Stimulated activated CD8-positive, alpha-beta memory T cell treated with anti-CD3 and anti-CD28 coated beads, Interleukin-2, amount 100 ng/mL, for 48 hours (primary cell): ENCODE measurements around the gene APOBEC3H.
A peak's percentile ranks its signal among the peaks of the same experiment; 100 is the strongest.

ENCODE experiments used
- DNase-seq, 2 donors: peaks; one replicate each; pipeline ENCODE4 v3.0.0-alpha.2; 2020; ENCODE audit warnings: low read depth in 2 of 2

Gene APOBEC3H

DNA sequence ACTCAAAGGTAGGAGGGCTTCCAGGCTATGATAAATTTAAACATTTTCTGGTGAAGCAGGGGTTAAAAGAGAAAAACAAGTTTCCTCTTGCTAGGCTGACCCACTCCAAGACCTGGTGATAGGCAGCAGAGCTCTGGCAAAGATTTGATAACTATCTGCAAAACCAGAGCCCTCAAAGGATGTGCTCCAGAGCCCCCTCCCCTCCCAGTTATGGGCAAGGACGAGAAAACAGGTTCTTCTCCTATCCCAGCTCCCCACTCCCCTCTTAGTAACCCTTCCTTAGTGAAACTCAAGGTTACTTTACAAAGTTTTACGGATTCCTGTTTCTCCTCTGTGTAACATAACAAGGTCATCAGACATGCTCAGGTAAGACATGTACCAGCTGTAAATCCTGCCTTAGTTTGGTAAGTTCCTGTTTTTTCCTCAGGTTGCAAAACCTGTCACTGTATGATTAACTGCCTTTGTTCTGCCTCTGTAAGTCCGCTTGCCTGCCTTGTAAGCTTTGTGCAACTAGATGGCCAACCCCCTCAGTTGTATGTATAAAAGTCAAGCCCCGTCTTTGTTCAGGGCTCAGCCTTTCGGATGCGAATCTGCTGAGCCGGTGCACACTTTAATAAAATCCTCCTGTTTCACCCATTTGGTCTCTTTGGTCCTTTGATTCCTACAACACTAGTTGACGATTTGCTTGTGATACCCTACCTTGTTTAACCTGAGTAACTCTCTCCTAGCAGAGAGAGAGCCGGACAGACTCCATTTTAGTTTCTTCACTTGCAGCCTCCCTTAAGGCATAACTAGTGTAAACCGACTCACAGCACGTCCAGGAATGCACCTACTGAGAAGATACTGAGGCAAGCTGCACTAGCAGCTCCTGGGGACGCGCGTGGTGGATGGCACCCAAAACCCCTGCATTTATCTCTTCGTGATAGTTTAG, 13.9 kb downstream of the APOBEC3H start:
- DNase-seq: no peak

DNA sequence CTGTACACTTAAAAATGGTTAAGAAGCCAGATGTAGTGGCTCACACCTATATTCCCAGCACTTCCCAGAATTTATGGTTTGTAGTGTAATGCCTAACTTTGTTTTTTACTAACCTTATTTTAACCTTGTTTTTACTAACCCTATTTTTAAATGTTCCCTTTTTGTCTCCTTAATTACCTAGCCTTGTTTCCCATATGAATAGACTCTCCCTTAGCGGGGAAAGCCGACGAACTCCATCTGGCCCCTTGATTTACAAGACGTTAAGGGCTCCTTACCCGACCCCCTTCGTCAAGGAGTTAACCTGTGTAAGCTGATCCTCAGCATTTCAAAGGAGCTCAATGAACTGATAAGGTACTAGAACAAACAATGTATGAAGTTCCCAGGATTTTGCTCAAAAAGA, 17.1 kb downstream of the APOBEC3H start:
- DNase-seq: no peak

DNA sequence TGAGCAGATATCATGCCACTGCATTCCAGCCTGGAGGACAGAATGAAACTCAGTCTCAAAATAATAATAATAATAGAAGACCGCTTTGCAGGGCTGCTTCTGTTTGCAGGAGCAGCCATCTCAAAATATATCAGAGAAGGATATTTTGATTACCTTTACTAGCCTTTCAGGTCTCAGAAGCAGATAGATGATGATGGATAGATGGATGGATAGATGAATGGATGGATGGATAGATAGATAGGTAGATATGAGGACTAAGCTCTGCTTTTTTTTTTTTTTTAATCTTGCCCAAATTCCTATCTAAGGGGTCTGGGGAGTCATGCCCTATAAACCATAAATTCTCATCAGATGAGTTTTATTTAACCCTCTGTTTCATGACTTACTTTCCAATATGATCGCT, 18.5 kb downstream of the APOBEC3H start:
- no peak for DNase-seq

DNA sequence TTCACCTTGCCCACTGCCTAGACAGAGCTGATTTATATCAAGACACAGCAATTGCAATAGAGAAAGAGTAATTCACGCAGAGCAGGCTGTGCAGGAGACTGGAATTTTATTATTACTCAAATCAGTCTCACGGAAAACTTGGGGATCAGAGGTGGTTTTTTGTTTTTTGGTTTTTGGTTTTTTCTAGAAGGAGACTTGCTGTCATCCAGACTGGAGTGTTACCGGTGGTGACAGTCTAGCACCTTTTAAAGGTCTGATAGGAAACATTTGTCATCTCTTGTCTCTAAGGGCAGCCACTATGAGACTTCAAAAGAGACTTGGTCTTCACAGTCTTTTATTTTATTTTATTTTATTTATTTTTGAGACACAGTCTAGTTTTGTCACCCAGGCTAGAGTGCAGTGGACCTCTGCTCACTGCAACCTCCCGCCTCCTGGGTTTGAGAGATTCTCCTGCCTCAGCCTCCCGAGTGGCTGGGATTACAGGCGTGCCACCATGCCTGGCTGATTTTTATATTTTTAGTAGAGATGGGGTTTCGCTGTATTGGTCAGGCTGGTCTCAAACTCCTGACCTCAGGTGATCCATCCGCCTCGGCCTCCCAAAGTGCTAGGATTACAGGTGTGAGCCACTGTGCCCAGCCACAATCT, 19.1 kb downstream of the APOBEC3H start:
- DNase-seq: no peak

DNA sequence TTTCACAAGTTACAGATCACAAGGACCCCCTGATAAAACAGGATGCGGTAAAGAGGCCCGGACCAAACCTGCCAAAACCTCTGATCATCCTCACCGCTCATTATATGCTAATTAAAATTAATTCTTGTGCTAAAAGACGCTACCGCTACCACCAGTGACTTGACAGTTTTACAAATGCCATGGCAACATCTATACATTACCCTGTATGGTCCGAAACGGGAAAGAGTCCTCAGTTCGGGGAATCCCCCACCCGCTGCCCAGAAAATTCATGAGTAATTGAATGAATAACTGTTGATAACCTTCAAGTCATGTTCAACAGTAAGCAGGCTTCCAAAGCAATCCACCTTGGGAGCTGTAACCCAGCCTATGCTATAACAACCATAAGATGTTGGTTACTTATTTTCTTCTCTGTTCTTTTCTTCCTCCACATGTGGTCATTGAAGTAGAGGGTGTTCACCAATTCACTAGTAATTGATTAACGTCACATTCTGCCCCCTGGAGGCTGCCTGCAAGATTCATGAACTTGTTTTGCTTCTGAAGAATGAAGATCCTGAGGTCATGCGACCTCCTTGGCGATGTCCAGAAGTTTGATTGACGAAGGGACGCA, 20.6 kb downstream of the APOBEC3H start:
- peak; percentile 59 to 63 for DNase-seq

DNA sequence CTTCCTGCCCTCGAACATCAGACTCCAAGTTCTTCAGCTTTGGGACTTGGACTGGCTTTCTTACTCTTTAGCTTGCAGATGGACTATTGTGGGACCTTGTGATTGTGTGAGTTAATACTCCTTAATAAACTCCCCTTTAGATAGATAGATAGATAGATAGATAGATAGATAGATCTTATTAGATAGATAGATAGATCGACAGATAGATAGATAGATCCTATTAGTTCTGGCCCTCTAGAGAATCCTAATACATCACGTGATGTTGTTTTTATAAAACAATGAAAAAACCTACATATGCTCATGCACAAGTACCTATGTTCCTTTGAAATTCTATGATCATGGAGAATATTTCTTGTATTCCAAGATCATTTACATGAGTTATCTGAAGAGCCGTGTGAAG, 23.9 kb downstream of the APOBEC3H start:
- DNase-seq: no peak

DNA sequence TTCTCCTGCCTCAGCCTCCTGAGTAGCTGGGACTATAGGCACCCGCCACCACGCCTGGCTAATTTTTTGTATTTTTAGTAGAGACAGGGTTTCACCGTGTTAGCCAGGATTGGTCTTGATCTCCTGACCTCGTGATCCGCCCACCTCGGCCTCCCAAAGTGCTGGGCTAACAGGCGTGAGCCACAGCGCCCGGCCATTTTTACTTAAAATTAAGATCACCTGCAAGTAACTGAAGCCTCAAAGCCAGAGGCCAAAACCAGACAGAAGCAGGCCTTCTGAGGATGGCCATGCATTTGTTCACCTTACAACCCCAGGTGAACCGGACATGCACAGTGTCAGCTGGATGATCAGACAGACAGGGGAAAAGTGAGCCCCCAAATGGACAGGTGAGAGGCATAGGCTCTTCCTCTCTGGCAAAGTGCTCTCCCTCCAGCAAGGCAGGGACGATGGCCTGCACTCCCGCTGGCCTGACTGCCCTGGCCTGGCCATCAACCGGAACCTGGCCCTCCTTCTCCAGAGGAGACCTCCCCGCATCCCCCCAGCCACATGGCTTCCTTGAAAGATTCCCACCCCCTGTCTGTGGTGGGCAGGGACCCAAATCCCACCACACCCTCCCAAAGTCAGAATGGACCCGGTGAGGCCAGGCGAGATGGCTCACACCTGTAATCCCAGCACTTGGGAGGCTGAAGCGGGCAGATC, 25.9 kb downstream of the APOBEC3H start:
- no peak for DNase-seq

DNA sequence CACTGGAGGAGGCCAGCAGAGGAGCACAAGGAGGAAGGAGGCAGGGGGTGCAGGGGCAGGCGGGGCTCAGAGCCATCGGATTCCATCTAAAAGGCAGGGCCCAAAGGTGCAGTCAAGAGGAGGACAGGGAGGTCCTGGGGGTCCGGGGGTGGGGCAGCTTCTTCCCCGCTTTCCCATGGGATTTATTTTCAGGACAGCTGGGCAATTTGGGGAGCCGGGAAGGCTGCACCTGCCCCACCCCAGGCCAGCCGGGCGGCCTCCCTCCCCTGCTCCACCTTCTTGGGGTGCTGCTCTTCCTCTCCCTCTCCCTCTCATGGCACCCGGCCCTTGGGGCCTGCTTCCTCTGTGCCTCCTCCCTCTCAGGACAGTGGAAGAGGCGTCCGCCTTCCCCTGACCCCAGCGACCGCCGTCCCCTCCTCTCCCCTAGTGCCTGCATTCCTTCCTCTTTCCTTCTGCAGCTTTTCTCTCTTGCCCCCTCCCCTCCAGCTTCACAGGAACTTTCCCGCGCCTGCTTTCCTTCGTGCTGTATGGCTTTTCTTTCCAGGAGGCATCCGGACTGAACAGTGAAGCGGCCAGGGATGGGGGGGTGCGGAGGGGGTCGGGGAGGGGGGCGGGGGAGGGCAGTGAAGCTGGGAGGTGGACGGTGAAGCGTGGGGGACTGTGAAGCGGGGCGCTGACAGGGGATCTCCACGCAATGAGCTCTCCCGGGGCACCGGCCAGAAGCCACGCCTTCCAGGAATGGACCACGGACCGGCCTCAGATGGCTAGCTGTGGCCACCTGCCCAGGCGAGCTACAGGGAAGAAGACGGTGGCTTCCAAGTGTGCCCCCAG, 26.9 kb downstream of the APOBEC3H start:
- DNase-seq: no peak

DNA sequence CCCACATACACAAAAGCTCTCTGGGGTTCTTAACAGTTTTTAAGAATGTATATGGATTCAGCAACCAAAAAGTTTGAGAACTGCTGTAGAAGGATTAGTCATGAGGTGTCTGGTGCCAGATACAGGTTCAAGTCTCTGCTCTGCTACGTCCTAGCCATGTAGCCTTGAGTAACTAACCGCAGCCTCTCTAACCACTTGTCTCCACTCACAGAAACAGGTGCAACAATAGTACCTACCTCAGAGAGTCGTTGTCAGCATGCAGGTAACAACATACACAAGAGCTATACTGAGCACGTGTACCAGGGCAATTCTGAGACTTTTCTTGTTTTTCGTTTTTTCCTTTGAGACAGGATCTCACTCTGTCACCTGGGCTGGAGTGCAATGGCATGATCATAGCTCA, 28.6 kb downstream of the APOBEC3H start:
- no peak for DNase-seq

DNA sequence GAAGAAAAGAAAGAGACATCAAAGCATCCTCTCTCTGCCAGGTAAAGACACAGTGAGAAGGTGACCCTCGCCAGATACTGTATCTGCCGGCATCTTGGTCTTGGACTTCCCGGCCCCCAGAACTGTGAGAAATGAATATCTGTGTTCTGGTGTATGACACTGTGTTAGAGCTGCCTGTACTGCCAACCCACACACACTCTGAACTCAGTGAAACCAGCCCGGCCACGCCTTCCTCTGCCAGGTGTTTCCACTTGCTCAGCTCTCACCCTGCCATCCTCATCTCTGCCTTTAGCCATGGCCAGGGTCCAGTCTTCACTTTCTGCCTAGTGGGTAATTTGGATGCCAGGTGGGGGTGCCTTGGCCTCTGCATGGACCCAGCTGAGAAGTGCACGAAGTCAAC, 31.5 kb downstream of the APOBEC3H start:
- DNase-seq: no peak

DNA sequence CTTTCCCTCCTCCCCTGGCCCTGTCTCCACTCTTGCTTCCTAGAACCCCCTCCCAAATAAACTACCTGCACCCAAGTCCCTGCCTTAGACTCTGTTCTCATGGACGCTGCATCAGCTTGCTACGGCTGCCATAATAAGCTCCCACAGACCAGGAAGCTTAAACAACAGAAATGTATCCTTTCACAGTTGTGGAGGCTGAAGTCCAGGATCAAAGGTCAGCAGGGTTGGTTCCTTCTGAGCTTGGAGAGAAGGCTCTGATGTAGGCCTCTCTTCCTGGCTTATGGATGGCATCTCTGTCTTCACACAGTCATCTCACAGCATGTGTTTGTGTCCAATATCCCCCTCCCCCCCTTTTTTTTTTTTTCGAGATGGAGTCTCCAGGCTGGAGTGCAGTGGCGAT, 32.0 kb downstream of the APOBEC3H start:
- DNase-seq: no peak

DNA sequence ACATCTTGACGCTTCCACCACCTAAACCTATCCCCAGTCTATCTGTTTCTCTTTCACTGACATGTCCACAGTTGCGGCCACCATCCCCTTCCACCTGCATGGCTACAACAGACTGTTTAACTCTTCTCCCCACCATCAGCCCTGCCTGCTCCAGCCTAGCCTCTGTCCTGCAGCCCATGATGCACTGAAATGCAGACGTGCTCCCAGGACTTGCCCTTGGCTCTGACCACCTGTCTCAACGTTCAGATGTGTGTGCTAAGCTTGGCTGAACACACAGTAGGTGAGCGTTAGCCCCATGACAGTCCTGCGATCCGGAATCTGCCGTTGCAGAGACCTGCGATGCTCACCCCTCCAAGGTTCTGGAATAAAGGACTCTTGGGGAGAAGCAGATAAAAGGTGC, 32.7 kb downstream of the APOBEC3H start:
- no peak for DNase-seq

DNA sequence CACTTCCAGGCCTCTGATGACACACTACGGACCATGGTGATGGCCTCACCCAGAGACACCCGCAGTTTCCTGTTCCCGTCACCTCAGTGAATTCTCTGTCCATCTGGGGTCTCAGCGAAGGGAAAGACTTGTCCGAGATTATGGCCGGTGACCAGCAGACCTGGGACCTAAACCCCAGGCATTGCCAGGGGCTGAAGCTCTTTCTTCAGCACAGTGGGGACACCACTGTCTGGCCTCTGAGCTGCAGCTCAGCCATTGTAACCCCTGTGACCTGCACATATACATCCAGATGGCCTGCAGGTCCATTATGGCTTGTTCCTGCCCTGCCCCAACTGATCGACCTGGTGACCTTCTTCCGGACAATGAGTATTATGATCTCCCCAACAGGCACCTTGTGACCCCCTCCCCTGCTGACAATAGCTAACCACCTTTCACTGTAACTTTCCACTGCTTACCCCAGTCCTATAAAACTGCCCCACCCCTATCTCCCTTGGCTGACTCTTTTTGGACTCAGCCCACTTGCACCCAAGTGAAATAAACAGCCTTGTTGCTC, 33.2 kb downstream of the APOBEC3H start:
- no peak for DNase-seq

DNA sequence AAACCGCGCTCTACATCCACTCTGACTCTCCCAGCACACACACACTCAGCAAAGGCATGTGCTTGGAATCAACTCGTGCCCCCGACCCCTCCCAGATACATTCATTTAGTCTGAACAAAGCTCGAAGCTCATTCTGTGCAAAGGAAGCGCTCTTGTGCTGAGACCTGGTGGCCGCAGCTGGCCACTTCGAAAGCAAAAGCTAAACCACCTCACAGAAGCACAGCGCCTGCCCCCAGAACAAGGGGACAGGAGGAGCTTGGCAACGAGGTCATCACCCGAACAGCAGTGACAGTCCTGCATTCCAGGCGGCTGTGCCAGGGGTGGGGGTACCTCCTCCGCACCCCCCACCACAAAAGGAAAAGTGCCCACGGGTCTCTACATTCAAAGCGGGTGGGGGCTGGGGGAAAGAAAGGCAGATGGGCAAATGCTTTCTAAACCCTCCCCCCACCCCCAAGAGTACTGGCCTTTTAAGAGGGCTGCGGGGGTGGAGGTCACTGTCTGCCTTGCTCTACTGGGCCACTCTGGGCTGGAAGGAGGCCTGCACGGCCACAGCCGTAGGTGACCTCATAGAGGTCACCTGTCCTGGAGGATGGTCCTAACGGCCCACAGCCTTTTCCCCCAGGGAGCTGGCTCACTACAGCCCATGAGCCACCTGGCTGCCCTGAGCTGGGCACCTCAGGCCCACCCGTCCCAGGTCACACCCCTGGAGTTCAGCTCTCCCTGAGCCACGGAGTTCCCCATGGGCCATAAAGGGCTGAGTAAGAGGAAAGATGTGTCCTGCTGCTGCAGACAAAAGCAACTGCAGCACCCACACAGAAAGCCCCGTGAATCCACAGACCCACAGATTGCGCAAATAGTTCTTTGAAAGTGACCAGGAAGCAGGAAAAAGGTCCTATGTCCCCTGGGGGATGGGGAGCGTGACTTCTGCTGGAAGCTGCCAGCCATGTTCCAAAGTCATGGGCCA, 34.1 kb downstream of the APOBEC3H start:
- no peak for DNase-seq

DNA sequence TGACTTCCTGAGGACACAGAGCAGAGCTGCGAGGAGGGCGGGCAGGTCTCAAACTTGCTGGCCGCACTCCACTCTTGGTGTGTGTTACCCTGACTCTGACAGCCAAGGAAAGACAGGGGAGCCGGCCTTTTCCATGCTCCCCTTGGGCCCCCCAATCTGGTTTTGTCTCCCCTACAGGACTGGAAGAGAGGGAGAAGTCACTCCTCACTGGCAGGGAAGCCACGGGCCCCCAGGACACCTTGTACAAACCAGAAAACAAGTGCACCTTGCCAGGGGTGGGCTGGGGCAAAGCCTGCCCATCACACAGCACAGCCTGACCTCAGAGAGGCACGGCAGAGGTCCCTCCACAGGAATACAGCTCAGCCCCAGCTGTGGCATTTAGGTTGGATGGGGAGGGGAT, 35.2 kb downstream of the APOBEC3H start:
- no peak for DNase-seq

DNA sequence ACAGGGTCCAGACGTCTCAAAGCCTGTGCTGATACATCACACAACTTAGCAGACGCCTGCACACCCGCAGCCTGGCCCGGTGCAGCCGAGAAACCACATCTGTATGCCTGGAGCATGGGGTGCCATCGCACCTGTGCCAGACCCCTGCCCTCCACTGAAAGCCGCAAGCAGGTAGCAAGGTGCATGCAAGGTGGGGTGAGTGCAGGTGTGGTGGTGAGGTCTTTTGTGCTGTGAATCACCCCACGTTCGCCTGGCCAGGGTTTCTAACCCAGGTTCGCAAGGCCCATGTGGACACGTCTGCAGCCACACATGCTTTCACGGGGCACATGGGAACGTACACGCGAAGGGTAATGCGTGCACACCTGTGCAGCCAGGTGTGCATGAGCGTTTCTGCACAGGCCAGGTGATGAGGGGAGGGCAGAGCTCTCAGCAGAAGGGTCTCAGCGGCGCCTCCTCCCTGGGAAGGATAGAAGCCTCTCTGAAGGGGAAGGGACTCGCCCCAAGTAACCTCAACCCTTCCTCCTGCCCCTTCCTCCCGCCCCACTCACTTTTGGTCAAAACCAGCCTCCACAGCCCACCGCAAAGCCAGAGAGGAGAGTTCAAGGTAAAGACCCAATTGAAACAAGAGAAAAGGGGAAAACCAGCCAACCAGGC, 36.0 kb downstream of the APOBEC3H start:
- DNase-seq: no peak

DNA sequence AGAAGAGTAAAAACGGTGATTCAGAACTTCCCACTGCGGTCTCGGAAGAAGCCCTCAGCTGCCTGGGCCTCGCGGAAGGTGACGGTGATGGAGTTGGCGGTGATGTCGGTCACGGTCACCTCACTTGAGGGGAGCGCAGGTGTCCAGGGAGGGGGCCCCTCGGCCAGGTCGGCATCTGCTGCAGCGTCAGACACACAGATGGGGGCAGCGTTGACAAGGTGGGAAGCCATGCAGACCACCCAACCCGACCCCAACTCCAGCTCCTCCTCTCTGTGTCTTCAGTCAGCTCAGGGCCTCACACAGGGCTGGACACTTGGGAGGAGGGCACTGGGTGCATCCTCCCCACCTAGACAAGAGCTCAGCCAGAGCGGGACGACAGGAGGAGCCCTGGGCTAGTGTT, 36.8 kb downstream of the APOBEC3H start:
- no peak for DNase-seq

DNA sequence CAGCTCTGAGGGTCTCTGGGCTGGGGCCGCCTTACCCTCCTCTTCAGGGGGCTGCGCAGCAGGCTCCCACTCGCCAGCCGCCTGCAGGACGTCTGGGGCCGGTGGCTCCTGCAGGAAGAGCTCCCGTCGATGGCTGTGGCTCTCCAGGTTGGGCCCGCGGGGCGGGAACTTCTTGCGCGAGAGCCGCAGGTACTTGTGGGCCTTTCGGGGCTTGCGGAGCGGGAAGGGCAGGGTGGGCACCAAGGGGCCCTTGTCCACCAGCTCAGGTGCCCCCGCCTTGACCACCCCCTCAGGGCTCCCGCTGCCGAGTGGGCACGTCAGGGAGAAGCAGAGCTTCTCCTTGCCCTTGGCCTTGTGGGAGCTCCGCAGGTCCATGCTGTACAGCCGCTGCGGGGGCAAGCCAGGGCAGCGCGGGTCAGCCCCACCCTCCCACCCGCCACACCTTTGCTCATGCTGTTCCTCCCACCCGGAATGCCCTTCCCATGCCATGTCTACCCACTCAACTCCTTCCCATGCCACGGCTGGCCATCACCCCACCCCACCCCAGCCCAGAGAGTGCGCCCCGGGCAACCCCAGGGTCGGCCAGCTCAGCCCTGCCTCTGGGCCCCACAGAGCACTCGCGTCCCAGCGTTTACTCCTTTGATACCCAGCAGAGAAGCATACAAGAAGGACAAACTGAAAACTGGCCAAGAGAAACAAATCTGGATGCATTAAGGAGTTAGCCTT, 37.5 kb downstream of the APOBEC3H start:
- no peak for DNase-seq
